CD4-positive, alpha-beta T cell treated with Interleukin-15 for 4 hours (primary cell): ENCODE measurements around the gene ACER3.
"Not testable (repeated sequence)": the region's sequence is repeated elsewhere in the genome, so short reads cannot be mapped to it uniquely, and the experiment has no call there.

Experiments
- DNase-seq: peaks from one replicate; pipeline ENCODE4 v3.0.0-alpha.2; 2020; ENCODE audit warnings: low spot score

Gene ACER3

DNA sequence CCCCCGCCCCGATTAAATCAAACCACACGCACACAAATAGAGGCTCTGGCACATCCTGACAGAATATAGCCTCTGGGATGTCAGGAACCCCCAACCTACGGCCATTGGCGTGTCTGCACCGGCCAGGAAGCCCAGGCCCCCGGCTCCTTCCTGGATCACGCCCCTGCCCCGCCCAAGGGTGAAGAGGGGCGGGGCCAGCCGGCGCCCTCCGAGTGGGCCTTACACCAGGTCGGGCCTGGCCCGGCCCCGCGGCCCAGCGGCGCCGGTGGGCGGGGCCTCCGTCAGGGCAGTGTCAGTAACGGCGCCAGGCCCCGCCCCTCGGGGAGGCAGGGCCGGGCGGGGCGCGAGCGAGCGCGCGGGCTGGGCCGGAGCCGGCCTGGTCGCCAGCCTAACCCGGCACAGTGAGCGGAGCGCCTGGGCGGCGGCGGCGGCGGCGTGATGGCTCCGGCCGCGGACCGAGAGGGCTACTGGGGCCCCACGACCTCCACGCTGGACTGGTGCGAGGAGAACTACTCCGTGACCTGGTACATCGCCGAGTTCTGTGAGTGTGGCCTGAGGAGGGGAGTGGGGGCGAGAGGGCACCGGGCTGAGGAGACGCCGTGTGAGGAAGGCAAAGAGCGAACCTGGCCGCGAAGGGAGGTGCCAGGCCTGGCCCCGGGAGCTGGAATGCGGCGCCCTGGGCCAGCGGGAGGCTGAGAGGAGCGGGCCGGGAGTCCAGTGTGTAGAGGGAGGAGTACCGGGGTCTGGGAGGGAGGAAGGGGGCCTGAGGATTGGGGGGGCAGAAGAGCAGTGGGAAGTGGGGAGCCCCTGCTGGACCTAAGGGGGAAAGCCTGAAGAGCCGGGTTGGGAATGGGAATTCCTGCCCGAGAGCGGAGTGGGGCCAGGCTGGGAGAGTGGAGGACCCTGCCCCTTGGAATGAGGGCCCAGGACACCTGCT is at the start of gene ACER3:
ACER3 (plus strand) TSS at position 380 of the 937 bp plus-strand sequence; CDS start at position 439, 59 bp downstream.
- DNase-seq, result peak; percentile 86

GRCh38 chr11:76811259-76811658 is 49.5 kb upstream of the ACER3 start:
- DNase-seq, result no peak

DNA sequence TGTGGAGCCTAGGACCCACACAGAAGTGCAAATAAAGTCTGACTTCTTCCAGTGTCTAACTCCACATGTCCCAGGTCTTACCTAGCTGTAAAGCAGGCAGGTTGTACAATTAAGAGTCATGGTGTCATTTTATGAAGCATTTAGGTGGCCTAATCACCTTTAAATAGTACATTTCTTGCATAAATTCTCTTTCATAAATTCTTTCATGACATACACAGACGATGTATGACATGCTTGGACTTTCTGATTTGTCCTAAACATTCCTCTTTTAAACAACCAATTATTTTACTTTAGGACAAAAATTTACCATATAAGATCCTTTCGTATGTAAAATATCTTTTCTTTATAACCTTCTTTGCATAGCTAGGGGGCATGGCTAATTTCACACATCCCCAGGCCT is 46.3 kb upstream of the ACER3 start:
- DNase-seq, result no peak

GRCh38 chr11:76815678-76816077 is 45.0 kb upstream of the ACER3 start:
- not testable (repeated sequence) for DNase-seq

GRCh38 chr11:76820184-76820566 is 40.5 kb upstream of the ACER3 start:
- no peak for DNase-seq

DNA sequence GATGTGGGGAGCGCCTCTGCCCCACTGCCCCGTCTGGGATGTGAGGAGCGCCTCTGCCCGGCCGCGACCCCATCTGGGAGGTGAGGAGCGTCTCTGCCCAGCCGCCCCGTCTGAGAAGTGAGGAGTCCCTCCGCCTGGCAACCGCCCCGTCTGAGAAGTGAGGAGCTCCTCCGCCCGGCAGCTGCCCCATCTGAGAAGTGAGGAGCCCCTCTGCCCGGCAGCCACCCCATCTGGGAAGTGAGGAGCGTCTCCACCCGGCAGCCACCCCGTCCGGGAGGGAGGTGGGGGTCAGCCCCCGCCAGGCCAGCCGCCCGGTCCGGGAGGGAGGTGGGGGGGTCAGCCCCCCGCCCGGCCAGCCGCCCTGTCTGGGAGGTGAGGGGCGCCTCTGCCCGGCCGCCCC is 39.3 kb upstream of the ACER3 start:
- not testable (repeated sequence) for DNase-seq

GRCh38 chr11:76822406-76822805 is 38.3 kb upstream of the ACER3 start:
- DNase-seq, result no peak

DNA sequence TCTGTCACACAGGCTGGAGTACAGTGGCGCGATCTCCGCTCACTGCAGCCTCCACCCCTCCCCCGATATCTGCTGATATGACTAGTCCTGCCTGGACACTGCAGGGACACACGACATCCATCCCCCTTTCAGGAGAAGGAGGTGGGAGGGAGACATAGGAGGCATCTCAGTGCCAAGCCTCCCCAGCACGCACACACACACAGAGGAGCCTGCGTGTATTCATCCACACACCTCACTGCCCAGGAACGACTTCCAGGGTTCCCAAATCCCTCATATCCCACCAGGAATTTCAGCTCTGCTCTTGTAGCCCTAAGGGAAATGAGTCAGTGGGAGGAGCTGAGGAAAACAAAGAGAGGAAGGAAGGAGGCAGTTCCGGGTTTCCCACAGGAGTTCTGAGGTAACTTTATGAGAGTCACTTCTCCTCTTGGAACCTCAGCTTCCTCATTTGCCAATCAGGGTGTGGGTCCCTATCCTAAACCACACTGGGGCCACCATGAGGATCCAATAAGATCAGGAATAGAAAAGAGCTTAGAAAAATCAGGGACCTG is 37.2 kb upstream of the ACER3 start:
- DNase-seq, result no peak

GRCh38 chr11:76824083-76824939 is 36.4 kb upstream of the ACER3 start:
- DNase-seq, result no peak

DNA sequence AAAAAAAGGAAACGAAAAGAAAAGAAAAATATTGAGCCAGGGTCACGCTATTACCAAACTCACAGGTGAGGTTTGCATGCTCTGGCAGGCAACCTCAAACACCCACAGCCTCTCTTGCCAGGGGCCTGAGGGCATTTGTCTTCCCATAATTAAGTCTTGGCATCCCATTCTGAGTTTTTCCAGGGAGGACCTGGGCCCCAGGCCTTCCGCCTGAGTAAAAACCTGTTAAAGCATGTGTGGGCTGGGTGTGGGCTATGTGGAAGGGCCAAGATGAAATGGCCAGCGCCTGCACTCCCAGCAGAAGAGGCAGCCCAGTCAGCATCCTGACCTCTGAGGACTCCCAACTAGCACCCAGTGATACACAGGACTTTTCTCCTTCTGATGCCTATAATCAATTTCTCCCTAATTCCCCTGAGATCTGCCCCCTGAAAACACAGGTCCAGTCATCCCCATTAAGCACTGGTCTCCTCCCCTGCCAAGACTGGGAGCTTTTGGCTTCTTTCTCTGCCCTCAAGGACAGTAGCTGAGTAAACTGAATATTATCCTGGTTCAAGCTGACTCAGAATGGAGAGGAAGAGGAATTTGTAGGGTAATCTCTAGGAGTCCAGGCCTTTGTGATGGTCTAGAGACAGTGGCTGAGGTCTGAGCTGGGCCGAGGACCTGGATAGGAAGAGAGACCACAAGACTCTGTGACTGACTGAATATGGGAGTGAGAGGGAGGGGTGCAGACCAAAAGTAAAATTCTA is 35.6 kb upstream of the ACER3 start:
- no peak for DNase-seq

GRCh38 chr11:76825726-76826396 is 34.9 kb upstream of the ACER3 start:
- no peak for DNase-seq

DNA sequence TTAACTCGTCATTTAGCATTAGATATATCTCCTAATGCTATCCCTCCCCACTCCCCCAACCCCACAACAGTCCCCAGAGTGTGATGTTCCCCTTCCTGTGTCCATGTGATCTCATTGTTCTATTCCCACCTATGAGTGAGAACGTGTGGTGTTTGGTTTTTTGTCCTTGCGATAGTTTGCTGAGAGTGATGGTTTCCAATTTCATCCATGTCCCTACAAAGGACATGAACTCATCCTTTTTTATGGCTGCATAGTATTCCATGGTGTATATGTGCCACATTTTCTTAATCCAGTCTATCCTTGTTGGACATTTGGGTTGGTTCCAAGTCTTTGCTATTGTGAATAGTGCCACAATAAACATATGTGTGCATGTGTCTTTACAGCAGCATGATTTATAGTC is 34.2 kb upstream of the ACER3 start:
- not testable (repeated sequence) for DNase-seq

- not testable (repeated sequence) for DNase-seq
Observed at GRCh38 chr11:76827005-76827404, 33.7 kb upstream of the ACER3 start.

- no peak for DNase-seq
Observed at GRCh38 chr11:76830639-76831327, 29.9 kb upstream of the ACER3 start.

GRCh38 chr11:76831686-76832310 is 28.9 kb upstream of the ACER3 start:
- no peak for DNase-seq

DNA sequence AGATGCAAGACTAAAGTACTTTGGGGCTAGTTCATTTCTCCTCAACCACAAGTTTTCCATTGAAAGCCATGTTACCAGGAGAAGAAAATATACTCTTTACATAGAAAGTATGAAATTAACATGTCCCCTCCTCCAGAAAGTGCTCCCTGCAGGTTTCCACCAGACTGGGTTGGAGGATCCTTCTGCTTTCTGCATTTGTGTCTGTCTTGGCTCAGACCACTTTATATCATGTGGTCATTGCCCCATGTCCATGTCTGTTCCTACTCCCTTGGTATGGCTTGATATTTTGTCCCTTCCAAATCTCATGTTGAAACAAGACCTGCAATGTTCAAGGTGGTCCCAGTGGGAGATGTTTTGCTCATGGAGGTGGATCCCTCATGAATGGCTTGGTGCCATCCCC is 28.4 kb upstream of the ACER3 start:
- no peak for DNase-seq

DNA sequence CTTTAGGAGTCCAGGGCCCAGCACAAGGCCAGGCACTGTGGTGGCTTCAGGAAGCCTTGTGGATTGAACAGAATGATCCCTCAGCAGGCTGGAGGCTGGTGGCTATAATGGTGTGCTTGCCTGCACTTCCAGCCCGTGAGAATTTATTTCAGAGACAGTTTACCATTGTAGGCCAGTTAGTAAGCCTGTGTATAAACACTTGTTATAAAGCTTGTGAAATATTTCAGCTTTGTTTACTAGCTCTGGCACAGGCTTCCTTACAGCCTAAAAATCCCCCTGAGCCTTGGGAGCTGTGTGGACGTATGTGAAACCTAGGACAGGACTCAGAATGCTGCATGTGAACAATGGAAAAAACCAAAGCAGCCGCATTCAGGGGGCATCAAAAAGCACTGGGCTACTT is 26.6 kb upstream of the ACER3 start:
- DNase-seq, result no peak

DNA sequence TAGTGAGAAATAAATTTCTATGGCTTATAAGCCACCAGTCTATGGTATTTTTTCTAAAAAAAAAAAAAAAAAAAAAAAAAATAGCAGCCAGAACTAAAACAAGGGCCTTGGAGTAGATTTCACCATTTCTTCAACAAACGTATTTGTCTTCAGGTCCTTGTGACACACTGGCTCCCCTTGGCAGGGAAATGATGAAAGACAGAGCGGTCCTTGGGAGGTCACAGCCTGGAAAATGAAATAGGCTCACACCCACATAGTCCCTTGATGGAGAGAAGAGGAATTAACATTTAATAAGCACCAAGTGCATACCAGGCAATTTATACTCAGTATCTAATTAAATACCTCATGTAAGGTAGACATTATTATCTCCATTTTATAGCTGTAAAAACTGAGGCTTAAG is 25.7 kb upstream of the ACER3 start:
- DNase-seq, result no peak

- no peak for DNase-seq
Observed at GRCh38 chr11:76835928-76836612, 24.6 kb upstream of the ACER3 start.
